Heart right ventricle (tissue), 16 donors: ENCODE measurements around the gene C3. TPM values are rescaled to one million over a fixed set of nuclear protein-coding genes. Genes with fewer than 3 reads are reported as not detected.

Source experiments
- ATAC-seq, 8 donors: fragments of 200-7000 bp; cut with Tn5 transposase; one replicate each; pipeline ENCODE4 v1.9.1; 2020; ENCODE audit warnings: mild to moderate bottlenecking in 8 of 8, moderate library complexity in 8 of 8, moderate number of reproducible peaks in 1 of 8
- DNase-seq, 2 donors: peaks; one replicate each; pipeline ENCODE4 v3.0.0-alpha.2; 2020
- H3K27ac ChIP-seq, 10 donors: fragments of 200-600 bp; sonication (generic) in 2 of 10; one replicate each; pipeline versions ENCODE4 v1.5.0 to v1.8.0; 2020 to 2022; ENCODE audit warnings: mild to moderate bottlenecking in 3 of 10
- H3K27me3 ChIP-seq, 7 donors: fragments of 200-600 bp; one replicate each; pipeline ENCODE4 v1.8.0; 2021 to 2022; ENCODE audit warnings: mild to moderate bottlenecking in 2 of 7
- H3K36me3 ChIP-seq, 9 donors: fragments of 200-600 bp; sonication (generic) in 1 of 9; one replicate each; pipeline versions ENCODE4 v1.5.0 to v1.8.0; 2020 to 2022; ENCODE audit warnings: mild to moderate bottlenecking in 2 of 9
- H3K4me1 ChIP-seq, 9 donors: fragments of 200-600 bp; sonication (generic) in 1 of 9; one replicate each; pipeline versions ENCODE4 v1.5.0 to v1.8.0; 2020 to 2022; ENCODE audit warnings: mild to moderate bottlenecking in 4 of 9
- H3K4me3 ChIP-seq, 10 donors: fragments of 200-600 bp; sonication (generic) in 2 of 10; one replicate each; pipeline versions ENCODE4 v1.5.0 to v1.8.0; 2020 to 2022; ENCODE audit warnings: mild to moderate bottlenecking in 7 of 10, moderate library complexity in 2 of 10
- H3K9me3 ChIP-seq, 11 donors: fragments of 200-600 bp in 10 of 11; sonication (generic) in 2 of 11; one replicate each; pipeline versions ENCODE4 v1.5.0 to v1.8.0; 2013 to 2022; ENCODE audit warnings: mild to moderate bottlenecking in 2 of 11, control low read depth in 1 of 11, moderate library complexity in 1 of 11
- CTCF ChIP-seq, 9 donors: fragments of 200-600 bp; sonication (generic) in 2 of 9; IDR thresholded peaks; one replicate each; pipeline versions ENCODE4 v1.5.0 to v1.8.0; 2021 to 2022; ENCODE audit warnings: antibody characterized with exemption in 9 of 9, mild to moderate bottlenecking in 5 of 9, moderate library complexity in 1 of 9
- WGBS, 2 donors: extraction: QIAGEN DNeasy Blood & Tissue Kit; methylation state at CpG; one replicate each; pipeline ENCODE4 v1.1.7; 2013; ENCODE audit warnings: inconsistent platforms in 1 of 2; 5-methylcytosine and 5-hydroxymethylcytosine counted together
- intact Hi-C, 10 donors: fragments of 100-400 bp; cut with DNase I; formaldehyde crosslinking; loops; one replicate each; pipeline versions ENCODE4 v1.11.1 to v1.14.2; 2022
- polyA plus RNA-seq, 2 donors: library from polyadenylated mRNA; stranded (reverse); fragments of 200-250 nt; gene quantifications; one replicate each; pipeline ENCODE4 v1.2.3, GENCODE V29; 2013
- total RNA-seq, 10 donors: library from RNA; stranded (reverse); fragmentation: NEBNext Ultra II Directional in 3 of 10; extraction: Animal tissue kit (Norgen Biotek cat#: 25700) in 3 of 10; gene quantifications; one replicate each; pipeline versions ENCODE4 v1.2.1 to v1.2.4, GENCODE V29; 2021 to 2023
- donor health status: Arrhythmogenic right ventricular cardiomyopathy.
- donor health status: ischemic (EF 13 %, LVEDD 7.1; RV severe dilation, severe dysfunction).
- donor health status: healthy with polysubstance abuse.
- donor health status: DM: no; HTN: yes; CAD: no.
- donor health status: DM: no; HTN: no; CAD: no.
- donor health status: ischemic (EF 25% LVEDD 6.9; RV normal size, moderate dysfunction).
- donor health status: ischemic (EF 25% LVEDD 5.7; RV mildly dilated, moderate dysfunction).
- donor health status: healthy.
- donor health status: DM: yes; HTN: yes; CAD: no.
- donor health status: Ischemic cardiomyopathy.
- donor health status: ischemic (EF 35%, LVEDD 5.7; RV mildly dilated, moderate dysfunction).
- donor health status: nonischemic (EF 11% LVEDD 7.7; RV severe dilation, severe dysfunction).
- donor health status: DM: yes; HTN: yes; CAD: no.
- donor health status: PGD.
- donor health status: ischemic (EF 29% LVEDD 5.4; RV normal size, mild dysfunction).
- donor health status: nonischemic (EF 23%, LVEDD 6.1; RV moderate dilation, normal function).

The C3 gene
- total and polyA plus RNA-seq, 12 donors: 23.0 to 475 (median 170) TPM

GRCh38 chr19:6685482-6685881 lies 35.0 kb downstream of the C3 start:
- TF ChIP-seq CTCF (IDR thresholded peaks at IDR 0.05): no peak
- no peak overlapping the region for H3K27ac ChIP-seq
- ATAC-seq (no peak), DNase-seq (no peak)
- intact Hi-C loops: no loop called here
- no peak overlapping the region for H3K4me3 ChIP-seq
- peaks cover 0 to 13% (median 0%) of the 10 kb centered on the region in 9 donors for H3K36me3 ChIP-seq
- WGBS, 2 donors: 74 to 80% methylated on average over 4 of the region's 4 CpGs
- H3K9me3 ChIP-seq: peaks cover 0 to 6% (median 0%) of the 10 kb centered on the region in 11 donors
- peaks cover 0 to 17% (median 1%) of the 10 kb centered on the region in 7 donors for H3K27me3 ChIP-seq
- no peaks in the 10 kb centered on the region for H3K4me1 ChIP-seq

DNA sequence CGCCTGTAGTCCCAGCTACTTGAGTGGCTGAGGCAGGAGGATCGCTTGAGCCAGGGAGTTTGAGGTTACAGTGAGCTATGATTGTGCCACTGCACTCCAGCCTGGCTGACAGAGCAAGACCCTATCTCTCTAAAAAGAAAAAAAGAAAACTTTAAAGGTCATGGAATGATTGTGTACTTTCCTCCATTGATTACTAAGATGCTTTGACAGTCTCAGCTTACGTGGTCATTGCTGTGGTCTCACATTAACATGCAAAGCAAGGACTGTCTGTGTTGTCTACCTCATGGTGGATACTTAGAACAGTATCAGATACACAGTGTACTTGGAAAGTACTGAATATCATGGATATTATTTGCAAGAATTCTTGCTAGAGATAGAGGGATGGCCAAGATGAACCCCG lies 36.5 kb downstream of the C3 start:
- DNase-seq (no peak), ATAC-seq (no peak)
- no peak overlapping the region for H3K4me3 ChIP-seq
- intact Hi-C loops: no loop called here
- H3K27me3 ChIP-seq: peaks cover 0 to 17% (median 8%) of the 10 kb centered on the region in 7 donors
- no peak for TF ChIP-seq CTCF (IDR thresholded peaks at IDR 0.05)
- 88 to 92% methylated on average over 4 of the region's 4 CpGs for WGBS, 2 donors
- H3K9me3 ChIP-seq: peaks cover 0 to 10% (median 0%) of the 10 kb centered on the region in 11 donors
- no peak overlapping the region for H3K27ac ChIP-seq
- no peaks in the 10 kb centered on the region for H3K4me1 ChIP-seq
- peaks cover 0 to 20% (median 0%) of the 10 kb centered on the region in 9 donors for H3K36me3 ChIP-seq

DNA sequence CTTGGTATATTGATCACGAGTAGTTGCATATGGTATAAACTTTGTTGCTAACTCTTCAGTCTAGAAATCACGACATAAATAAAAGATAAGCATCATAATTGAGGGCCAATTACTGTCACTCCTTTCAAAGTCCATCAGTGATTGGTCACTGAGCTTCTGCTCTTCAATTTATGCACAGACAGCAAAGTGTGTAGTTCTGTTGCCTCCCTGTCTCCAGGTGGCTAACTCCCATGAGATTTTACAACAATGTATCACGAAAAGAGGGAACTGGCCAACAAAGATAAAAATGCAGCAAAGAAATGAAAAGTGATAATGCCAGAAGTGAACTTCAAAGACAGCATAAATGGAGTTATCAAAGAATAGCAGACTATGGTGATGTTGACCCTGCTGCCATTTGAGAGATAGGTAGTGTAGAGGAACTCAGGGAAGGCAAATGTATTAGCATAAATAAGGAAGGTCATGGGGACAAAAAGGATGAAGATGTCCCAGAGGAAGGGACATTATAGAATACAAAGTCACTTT lies 37.8 kb downstream of the C3 start:
- ATAC-seq (no peak), DNase-seq (no peak)
- Histone ChIP-seq H3K27me3 (peaks cover 0 to 23% (median 8%) of the 10 kb centered on the region in 7 donors), H3K9me3 (peaks cover 0 to 10% (median 0%) of the 10 kb centered on the region in 11 donors), H3K36me3 (peaks cover 0 to 16% (median 0%) of the 10 kb centered on the region in 9 donors), H3K27ac (no peak overlapping the region), H3K4me3 (no peak overlapping the region), H3K4me1 (no peaks in the 10 kb centered on the region)
- intact Hi-C loops: no loop called here
- TF ChIP-seq CTCF (IDR thresholded peaks at IDR 0.05): no peak
- 64 to 72% methylated on average over 3 of the region's 3 CpGs for WGBS, 2 donors

- ATAC-seq: no peak
- peaks cover 0 to 10% (median 0%) of the 10 kb centered on the region in 11 donors for H3K9me3 ChIP-seq
- peaks cover 0 to 6% (median 0%) of the 10 kb centered on the region in 9 donors for H3K4me1 ChIP-seq
- WGBS, 2 donors: 90 to 91% methylated on average over 1 of the region's 1 CpG
- H3K27me3 ChIP-seq: peaks cover 0 to 36% (median 17%) of the 10 kb centered on the region in 7 donors
- intact Hi-C loops: no loop called here
- no peak overlapping the region for H3K27ac ChIP-seq
- H3K36me3 ChIP-seq: peaks cover 0 to 23% (median 0%) of the 10 kb centered on the region in 9 donors
- TF ChIP-seq CTCF (IDR thresholded peaks at IDR 0.05): no peak
- no peak overlapping the region for H3K4me3 ChIP-seq
- no peak for DNase-seq
Measured at GRCh38 chr19:6680141-6680540, 40.3 kb downstream of the C3 start.
